GM21737 (cell line): ENCODE measurements around the gene IRGC.

Source experiments
- ATAC-seq: cut with Tn5 transposase; IDR thresholded peaks from one replicate; pipeline ENCODE4 v1.9.1; 2021; ENCODE audit warnings: mild to moderate bottlenecking, moderate library complexity; ENCODE audit not compliant: unreplicated experiment

Gene IRGC

DNA sequence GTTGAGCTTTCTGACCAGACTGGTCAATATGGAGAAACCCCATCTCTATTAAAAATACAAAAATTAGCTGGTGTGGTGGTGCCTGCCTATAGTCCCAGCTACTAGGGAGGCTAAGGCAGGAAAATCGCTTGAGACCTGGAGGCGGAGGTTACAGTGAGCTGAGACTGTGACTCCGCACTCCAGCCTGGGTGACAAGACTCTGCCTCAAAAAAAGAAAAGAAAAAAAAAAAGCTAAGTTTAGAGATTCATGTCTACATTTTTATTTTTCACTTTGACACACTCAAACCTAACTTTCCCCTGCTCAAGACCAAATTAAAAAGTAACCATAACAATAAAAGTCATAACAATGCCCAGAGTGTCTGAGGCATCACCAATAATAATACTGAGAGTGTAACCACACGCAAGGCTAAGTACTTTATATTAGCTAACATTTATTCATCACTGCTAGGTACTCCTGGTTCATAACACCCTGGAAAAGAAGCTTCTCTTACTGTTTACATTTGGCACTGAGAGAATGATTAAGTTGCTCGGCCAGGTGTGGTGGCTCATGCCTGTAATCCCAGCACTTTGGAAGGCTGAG, 5.7 kb downstream of the IRGC start:
- no peak for ATAC-seq

DNA sequence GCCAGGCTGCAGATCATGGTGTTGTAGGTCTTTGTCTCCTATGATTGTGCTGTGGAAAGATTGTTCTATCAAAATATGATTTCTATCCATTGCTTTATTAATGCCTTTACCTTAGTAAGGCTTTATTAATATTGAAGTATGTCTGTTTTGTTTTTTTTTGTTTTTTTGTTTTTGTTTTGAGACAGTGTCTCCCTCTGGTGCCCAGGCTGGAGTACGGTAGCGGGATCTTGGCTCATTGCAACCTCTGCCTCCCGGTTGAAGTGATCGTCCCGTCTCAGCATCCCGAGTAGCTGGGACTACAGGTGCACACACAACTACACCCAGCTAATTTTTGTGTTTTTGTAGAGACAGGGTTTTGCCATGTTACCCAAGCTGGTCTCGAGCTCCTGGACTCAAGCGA, 7.7 kb downstream of the IRGC start:
- no peak for ATAC-seq

DNA sequence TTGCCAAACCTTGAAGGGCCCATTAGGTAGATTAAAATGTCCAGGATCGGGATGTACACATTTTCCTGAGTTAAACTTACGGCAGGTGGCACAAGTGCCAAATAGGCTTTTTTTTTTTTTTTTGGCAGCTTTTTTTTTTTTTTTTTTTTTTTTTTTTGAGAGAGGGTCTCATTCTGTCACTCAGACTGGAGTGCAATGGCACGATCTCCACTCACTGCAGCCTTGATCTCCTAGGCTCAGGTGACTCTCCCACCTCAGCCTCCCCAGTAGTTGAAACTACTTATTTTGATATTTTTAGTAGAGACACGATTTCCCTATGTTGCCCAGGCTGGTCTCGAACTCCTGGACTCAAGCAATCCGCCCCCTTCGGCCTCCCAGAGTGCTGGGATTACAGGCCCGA, 9.0 kb downstream of the IRGC start:
- ATAC-seq = no peak

DNA sequence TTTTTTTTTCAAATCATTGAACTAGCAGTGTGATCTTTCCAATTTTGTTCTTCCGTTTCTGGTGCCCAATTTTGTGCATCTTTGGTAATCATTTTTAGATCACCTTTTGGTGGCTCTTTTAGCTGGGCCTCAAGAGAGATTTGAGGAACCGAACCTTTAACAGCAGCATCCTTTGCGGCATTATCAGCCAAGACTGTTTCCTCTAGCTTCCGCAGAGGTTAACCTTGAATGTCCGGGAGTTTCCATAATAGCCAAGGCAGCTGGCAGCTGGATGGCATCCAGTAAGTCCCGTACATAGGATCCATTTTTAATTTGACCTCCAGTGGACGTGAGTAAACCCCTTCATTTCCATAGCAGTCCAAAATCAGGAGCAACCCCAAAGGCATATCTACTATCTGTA, 9.6 kb downstream of the IRGC start:
- ATAC-seq = no peak

DNA sequence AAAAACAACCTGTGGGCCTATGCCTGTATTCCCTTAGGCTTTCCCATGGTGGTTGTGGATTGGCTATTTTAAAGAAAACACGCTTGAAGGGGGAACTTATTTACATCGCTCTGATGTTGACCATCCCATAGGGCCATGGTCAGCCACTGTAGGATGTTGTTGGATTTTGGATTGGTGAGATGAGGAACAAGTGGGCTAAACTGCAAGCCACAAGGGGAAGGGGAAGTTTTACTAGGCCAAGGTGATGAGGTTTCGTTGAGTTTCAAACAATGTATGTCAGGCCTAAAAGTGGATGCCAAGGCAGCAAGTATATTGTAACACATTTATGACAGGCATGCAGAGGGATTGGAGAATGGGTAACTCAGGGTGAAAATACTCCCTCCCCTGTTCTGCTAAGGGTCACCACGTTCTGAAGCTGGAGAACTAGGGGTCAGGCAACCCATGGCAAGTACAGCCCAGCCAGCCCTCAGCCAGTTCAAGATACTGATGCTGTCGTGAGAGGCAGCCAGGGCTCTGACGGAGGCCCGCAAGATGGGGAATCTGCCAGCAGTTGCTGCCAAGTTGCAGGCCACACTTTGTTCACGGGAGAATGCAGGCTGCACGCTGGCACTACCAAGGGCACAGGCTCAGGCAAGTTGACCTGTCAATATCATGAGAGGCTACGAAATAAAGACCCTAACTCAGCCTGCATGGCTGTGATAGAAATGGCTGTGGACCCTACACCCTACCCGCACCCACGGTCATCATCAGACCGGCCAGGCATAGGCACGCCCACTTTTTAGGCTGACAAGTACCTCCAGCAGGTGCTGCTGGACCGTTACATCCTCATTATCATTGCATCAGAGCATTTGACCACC, 11.1 kb downstream of the IRGC start:
- ATAC-seq = no peak

DNA sequence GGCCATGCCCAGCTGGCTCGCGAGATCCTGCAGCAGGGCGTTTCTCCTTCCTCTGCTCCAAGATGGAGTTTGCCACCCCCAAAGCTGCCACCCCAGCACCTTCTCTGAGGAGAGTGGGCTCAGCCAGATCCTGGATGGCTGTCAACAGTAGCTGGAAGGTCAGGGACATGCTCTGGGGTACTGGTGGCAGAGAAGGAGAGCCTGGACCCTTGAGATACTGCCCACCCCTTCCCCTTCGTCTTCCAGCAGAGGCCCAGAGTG, 11.6 kb downstream of the IRGC start:
- no peak for ATAC-seq

DNA sequence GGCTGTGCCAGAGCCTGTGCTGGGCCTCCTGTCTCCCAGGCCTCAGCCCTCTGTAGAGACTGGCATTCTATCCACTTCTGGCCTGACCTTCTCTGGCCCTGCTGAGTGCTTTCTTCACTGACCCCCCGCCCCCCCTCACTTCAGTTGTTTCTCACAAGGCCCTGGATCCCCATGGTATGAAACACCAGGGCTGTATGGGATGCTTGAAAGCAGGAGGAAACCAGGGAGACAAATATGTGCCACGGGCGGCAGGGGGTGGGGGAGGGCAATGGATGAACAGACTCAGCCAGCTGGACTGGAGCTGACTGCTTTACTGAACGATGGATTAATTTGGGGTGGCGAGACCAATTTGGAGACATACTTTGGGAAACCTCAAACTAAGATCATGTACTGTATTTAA, 14.0 kb downstream of the IRGC start:
- ATAC-seq = no peak

DNA sequence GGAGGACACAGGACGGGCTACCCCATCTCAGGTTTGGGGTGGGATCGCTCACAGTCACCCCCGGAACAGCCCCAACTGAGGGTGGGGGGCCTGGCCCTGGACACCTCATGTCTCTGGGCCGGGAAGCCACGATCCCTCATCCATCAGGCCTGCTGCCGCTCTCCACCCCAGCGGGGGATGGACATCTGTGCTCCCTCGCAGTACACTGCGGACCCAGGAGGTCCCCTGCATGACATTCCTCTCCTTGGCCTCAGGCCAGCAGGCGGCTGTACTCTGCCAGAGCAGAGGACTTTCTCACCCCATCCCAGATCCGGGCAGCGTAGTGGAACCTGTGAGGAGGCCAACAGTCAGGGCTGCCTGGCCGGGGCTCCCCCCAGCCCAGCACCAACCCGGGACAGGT, 15.5 kb downstream of the IRGC start:
- ATAC-seq = no peak

DNA sequence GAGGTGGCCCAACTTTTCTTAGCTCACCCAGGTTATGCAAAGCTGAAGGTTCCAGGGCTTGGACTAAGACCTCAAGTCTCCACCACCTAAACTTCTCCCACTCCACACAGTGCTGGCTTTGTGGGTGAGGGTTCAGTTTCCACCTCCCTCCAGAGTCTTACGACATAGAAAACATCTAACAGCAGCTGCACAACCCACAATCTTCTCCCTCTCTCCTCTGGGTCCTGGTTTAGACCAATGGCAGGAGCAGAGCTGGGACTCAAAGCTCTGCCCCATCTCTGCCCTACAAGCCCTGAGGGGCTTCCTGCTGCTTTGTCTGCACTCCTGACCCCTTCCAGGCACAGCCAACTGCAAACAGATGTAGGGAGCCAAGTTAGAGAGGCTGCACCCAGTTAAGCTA, 16.0 kb downstream of the IRGC start:
- no peak for ATAC-seq

DNA sequence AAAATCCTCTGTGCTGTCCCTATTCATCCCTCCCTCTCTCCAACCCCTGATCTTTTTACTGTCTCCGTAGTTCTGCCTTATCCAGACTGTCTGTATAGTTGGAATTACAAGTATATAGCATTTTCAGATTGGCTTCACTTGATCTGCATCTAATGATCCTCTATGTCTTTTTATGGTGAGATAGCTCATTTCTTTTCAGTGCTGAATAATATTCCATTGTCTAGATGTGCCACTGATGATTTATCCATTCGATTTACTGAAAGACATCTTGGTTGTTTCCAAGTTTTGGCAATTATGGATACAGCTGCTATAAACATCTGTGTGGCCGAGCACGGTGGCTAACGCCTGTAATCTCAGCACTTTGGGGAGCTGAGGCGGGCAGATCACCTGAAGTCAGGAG, 19.1 kb downstream of the IRGC start:
- no peak for ATAC-seq

DNA sequence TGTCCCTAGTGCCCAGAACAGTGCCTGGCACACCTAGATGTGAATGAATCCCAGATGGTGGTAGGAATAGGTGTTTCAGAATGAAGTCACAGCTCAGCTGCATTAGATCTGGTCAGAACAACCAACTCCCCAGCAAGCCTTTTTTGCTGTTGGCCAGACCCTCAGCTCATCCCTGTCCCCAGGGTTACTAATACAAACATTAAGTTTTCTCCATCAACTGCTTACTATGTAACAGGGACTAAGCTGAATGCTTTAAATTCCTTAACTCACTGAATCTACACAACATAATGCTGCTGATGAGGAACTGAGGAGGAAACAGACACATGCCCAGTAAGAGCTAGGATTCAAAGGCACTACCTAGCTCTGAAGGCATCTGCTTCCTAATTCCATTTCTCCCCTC, 20.1 kb downstream of the IRGC start:
- ATAC-seq = no peak

DNA sequence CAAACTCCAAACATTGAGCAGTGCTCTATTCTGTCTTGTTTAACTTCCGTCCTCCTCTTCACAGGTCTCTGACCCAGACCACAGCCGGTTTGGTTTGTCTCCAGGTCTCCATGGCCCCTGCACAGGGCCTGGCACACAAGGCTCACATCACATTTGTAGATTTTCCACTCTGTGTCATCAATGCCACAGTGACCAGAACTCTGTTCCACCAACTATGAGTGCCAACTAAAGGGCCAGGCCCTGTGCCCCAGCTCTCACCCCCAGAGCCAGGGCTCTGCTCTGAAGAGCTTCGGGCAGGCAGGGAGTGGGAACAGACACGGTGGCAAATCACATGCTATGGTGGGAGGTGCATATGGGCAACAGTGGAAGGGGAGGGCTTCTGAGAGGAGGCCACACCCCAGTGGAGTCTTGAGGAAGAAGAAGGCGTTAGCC, 22.9 kb downstream of the IRGC start:
- ATAC-seq = no peak

DNA sequence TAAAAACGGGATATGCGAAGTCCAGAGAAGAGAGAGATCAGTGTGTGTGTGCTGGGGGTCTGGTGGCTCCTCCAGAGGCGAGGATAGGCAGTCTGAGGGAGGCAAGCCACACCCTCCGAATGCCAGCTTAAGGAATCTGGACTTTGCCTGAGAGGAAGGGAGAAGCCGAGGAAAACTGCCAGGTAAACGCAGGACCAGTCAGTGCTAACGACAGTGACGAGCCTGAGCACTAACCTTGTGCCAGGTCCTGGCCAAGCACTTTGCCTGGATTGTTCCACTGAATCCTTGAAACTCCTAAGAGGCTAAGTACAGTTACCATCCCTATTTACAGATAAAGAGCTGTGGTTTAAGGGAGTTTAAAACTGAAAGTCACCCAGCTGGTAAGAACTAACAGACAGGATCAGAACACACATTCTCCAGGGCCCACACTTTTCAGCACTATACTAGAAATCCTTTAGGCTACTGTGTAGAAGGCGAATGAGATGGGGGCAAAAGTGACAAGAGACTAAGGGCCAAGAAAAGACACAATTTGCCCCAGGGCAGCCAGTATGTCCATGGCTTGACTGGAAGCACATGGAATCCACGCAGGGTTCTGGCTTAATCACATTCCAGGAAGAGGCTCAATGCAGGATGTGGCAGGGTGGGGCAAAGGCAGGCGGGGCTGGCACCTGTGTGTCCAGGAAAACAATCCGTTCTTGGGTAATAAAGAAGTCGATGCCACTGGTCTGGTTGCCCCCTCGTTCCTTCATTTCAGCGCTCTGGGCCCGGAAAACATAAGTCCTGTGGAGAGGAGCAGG, 23.8 kb downstream of the IRGC start:
- ATAC-seq = no peak

DNA sequence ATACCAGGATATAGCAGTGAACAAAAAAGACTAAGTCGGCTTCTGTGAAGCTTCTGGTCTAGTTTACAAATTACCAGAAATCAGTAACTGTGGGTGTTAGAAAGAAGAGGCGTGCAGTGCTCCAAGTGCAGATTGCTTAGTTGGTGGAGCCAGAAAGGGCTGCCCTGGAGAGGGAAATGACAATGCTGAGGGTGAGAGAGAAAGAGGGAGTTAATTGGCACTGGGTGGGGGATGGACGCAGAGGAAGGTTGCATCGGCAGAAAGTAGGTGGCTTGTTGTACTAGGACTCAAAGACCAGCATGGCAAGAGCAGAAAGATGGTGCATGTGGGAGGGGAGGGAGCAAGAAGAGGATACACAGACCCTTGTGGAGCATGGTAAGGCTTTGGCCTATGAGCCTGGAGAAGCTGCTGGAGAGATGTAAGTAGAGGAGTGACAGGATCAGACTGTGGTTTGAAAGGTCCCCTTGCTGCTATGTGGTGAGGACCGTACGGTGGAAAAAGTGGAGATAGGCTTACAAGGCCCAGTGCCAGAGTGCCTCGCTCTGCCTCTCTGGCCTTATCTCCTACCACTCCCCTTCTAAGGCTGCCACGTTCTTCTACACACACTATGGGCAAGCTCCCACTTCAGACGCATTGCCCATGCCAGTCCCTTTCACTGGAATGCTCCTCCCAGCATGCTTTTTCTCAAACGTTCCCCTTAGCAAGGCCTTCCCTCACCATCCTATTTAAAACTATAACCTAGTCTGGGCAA, 25.4 kb downstream of the IRGC start:
- no peak for ATAC-seq

DNA sequence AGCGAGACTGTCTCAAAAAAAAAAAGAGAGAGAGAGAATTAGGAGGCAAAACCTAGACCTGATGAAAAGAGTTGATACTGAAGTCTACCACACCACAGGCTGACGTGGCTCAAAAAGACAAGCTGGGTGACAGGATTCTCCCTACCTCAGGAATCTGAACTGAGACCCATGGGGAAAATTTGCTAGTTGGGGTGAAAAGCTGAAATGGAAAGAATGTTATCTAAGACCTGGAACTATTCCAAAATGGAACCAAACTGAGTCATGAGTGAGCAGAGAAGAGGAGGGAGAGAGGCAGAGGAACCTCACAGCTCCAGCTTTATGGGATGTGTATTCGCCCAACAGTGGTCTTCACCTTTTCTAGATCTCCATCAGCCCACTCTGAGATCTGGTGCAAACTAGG, 27.2 kb downstream of the IRGC start:
- ATAC-seq = no peak

DNA sequence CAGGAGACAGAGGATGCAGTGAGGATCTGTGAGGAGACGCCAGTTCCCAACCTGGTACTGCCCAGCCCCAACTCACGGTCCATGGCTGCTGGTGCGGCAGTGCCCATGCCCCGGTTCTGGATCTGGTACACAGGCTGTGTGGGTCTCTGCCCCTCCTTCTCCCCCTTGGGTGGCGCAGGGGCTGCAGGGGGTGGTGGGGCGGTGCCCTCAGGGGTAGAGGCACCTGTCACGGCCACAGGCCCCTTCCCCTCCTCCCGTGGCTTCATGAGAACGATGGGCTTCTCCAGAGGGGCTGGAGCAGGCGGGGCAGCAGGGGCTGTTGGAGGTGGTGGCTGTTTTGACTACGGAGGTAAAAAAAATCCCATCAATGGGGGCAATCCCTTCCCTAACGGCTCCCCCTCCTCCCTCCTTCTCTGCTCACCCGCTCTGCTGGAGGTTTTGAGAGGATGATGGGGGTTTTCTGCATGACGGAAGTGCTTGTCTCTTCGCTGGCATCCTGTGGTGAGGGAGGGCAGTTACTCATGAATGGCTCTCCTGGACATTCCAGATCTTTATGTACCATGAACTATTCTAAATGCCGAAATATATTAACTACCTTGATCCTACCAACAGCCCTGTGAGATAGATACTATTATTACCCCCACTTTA, 31.8 kb downstream of the IRGC start:
- no peak for ATAC-seq

DNA sequence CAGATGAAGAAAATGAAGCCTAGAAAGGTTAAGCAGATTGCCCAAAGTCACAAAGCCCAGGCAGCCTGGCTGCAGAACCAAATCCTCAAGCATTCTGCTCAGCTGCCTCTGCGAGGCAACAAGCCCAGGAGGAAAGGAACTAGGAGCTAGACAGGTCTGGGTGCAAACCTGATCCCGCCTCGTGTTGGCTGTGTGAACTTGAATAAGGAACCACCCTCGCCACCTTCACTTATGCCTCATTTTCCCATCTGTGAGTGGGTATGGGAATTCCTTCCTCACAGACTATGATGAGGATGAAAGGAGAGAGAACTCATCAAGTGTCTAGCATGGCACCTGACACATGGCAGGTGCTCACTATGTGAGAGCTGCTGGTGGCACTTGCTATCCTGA, 32.3 kb downstream of the IRGC start:
- no peak for ATAC-seq

DNA sequence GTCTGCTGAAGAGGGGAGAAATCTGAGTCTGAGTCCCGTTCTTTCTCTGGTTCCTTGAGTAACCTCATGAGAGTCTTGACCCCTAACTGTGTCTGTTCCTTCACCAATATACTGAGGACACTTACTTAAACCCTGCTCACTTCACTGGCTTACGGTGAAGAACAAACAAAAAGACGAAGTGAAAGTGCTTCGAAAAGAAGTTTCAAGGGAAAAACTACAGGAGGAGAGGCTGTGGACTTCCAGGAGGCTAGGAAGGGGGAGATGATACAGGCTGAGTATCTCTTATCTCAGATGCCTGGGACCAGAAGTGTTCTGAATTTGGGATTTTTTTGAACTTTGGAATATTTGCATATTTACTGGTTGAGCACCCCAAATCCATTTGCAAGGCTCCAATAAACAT, 32.8 kb downstream of the IRGC start:
- ATAC-seq = no peak

DNA sequence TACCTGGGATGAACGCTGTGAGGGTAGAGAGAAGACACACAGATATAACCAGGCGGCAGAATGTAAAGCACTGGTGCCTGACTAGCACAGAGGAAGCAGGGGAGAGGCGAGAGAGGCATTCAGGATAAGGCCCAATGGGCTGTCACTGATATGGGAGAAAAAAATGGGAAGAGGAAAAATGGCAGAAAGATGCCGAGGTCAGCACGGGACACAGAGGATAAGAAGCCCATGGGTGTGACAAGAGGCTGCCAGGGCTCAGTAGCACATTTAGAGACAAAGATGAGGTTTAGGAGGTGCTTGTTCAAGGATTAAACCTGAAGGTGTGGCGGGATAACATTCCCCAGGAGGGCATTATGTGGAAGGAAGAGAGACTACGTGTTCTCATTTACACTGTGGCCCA, 33.3 kb downstream of the IRGC start:
- no peak for ATAC-seq

DNA sequence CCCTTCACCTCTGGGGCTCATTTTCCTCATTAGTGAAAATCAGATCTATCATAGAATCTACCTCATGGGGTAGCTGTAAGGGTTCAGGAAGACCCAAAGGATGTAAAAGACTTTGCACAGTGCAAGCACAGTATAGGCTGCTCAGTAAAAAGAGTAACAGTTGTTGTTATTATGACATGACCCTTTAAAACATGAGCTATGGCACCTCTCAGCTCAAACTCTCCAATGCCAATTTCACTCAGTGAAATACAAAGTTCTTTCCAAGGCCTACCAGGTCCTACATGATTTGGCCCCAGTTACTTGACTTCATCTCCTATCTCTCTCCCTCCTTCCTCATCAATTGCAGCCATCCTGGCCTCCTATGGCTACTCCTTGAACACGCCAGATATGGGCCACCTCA, 34.0 kb downstream of the IRGC start:
- no peak for ATAC-seq
